ENCODE data around the gene G6PC3.

G6PC3 gene

GRCh38 chr17:44059101-44059892, 11.2 kb upstream of the G6PC3 start:
- DNase-seq = no peak

GRCh38 chr17:44061446-44061845, 9.1 kb upstream of the G6PC3 start:
- DNase-seq = no peak

- no peak for DNase-seq
Observed at GRCh38 chr17:44062871-44063270, 7.7 kb upstream of the G6PC3 start.

- DNase-seq = no peak
Observed at GRCh38 chr17:44063704-44064639, 6.6 kb upstream of the G6PC3 start.

- DNase-seq = peak; percentile 22
Observed at GRCh38 chr17:44065668-44066203, 4.8 kb upstream of the G6PC3 start.

GRCh38 chr17:44066204-44066930, 4.2 kb upstream of the G6PC3 start, which contains the start of gene LSM12:
Gene LSM12, minus strand, starts transcription at chr17:44066671. Its CDS starts 84 bp downstream, at chr17:44066587.
- peak; percentile 86 for DNase-seq

- no peak for DNase-seq
Observed at GRCh38 chr17:44067545-44067940, 3.0 kb upstream of the G6PC3 start.

- DNase-seq = no peak
Observed at GRCh38 chr17:44069974-44070454, 521 bp upstream of the G6PC3 start.

- DNase-seq = no peak
Observed at GRCh38 chr17:44071198-44071520, 624 bp downstream of the G6PC3 start.

- DNase-seq = no peak
Observed at GRCh38 chr17:44071772-44072171, 1.2 kb downstream of the G6PC3 start.

- DNase-seq = no peak
Observed at GRCh38 chr17:44074231-44074910, 3.8 kb downstream of the G6PC3 start.

- DNase-seq = no peak
Observed at GRCh38 chr17:44074911-44075285, 4.4 kb downstream of the G6PC3 start.

- DNase-seq = no peak
Observed at GRCh38 chr17:44075598-44076293, 5.2 kb downstream of the G6PC3 start.

GRCh38 chr17:44076716-44077594, 6.4 kb downstream of the G6PC3 start:
- no peak for DNase-seq

GRCh38 chr17:44077595-44077909, 7.0 kb downstream of the G6PC3 start:
- DNase-seq = no peak

GRCh38 chr17:44078412-44078811, 7.9 kb downstream of the G6PC3 start:
- no peak for DNase-seq

- DNase-seq = no peak
Observed at GRCh38 chr17:44079877-44080821, 9.6 kb downstream of the G6PC3 start.

GRCh38 chr17:44081681-44082080, 11.1 kb downstream of the G6PC3 start:
- no peak for DNase-seq

Measured in right kidney (tissue), 1 donor.